ENCODE data around the gene KIF6.

DNA sequence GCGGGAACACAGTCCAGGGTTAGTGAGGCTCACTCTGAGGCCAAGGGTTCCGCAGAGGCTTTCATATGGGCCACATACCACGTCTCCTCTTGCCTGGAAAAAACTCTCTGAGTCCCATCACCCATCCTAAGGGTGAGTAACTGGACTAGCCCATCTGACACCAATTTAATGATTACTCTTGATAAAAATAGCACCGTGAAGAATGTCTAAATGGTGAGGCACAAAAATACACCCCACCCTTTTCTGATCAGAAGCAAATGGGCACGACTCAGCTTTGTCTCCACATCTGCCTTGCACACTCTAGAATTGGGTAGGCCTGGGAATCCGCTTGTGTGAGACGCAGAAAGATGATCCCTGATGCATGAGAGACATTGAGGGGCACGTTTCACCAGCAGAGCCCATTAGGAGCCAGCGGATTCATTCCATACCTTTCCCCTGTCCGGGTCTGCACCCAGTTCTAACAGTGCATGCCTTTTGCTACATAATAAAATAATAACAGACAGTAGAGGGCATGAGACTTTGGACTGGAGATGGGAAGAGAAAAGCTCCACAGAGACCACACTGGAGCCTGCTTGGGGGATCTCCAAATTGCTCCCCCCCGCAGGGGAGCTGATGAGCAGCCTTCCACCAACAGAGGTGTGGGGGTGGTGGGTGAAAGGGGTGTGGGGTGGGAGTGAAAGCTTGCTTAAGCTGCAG, 292.7 kb downstream of the KIF6 start:
- TF ChIP-seq, protein P1, sequence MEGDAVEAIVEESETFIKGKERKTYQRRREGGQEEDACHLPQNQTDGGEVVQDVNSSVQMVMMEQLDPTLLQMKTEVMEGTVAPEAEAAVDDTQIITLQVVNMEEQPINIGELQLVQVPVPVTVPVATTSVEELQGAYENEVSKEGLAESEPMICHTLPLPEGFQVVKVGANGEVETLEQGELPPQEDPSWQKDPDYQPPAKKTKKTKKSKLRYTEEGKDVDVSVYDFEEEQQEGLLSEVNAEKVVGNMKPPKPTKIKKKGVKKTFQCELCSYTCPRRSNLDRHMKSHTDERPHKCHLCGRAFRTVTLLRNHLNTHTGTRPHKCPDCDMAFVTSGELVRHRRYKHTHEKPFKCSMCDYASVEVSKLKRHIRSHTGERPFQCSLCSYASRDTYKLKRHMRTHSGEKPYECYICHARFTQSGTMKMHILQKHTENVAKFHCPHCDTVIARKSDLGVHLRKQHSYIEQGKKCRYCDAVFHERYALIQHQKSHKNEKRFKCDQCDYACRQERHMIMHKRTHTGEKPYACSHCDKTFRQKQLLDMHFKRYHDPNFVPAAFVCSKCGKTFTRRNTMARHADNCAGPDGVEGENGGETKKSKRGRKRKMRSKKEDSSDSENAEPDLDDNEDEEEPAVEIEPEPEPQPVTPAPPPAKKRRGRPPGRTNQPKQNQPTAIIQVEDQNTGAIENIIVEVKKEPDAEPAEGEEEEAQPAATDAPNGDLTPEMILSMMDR (conservative IDR thresholded peaks at IDR 0.05; ENCODE audit: low read length) = 0 out of 2 replicates have a peak, but pooled peaks have one; percentile 17
- no peak for TF ChIP-seq EZH2phosphoT487 (IDR thresholded peaks at IDR 0.05; ENCODE audit: borderline replicate concordance)

Data from Loucy (cell line).